C4-2B (cell line): ENCODE results near the gene TFDP2.

Experiments
- ZFX ChIP-seq: fragments of 450-650 bp; IDR thresholded peaks from 2 replicates; pipeline ENCODE4 v1.6.1; 2017
- TF ChIP-seq, protein P1 (sequence below): fragments of 450-650 bp; conservative IDR thresholded peaks from 2 replicates; pipeline ENCODE4 v1.5.1; 2017; ENCODE audit warnings: mild to moderate bottlenecking

GRCh38 chr3:141949399-141949798, 199.9 kb downstream of the TFDP2 start:
- TF ChIP-seq, protein P1, sequence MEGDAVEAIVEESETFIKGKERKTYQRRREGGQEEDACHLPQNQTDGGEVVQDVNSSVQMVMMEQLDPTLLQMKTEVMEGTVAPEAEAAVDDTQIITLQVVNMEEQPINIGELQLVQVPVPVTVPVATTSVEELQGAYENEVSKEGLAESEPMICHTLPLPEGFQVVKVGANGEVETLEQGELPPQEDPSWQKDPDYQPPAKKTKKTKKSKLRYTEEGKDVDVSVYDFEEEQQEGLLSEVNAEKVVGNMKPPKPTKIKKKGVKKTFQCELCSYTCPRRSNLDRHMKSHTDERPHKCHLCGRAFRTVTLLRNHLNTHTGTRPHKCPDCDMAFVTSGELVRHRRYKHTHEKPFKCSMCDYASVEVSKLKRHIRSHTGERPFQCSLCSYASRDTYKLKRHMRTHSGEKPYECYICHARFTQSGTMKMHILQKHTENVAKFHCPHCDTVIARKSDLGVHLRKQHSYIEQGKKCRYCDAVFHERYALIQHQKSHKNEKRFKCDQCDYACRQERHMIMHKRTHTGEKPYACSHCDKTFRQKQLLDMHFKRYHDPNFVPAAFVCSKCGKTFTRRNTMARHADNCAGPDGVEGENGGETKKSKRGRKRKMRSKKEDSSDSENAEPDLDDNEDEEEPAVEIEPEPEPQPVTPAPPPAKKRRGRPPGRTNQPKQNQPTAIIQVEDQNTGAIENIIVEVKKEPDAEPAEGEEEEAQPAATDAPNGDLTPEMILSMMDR, result no peak
- no peak for TF ChIP-seq ZFX
